Measurements from ENCODE around the gene DPP4.

- TF ChIP-seq POLR2AphosphoS5 (IDR thresholded peaks at IDR 0.05; ENCODE audit: borderline replicate concordance, low read depth, low read length): no peak
- no peak for TF ChIP-seq EZH2 (IDR thresholded peaks at IDR 0.05)
Measured at GRCh38 chr2:161972232-161972631, 101.8 kb downstream of the DPP4 start.

Data from SK-N-MC (cell line).